Fibroblast of lung (primary cell): ENCODE measurements around the gene PAQR6.

ENCODE experiments used
- CTCF ChIP-seq, 2 donors: IDR thresholded peaks in 1 of 2; conservative IDR thresholded peaks in 1 of 2; 1 replicate in 1 of 2; 2 replicates in 1 of 2; pipeline ENCODE4 v1.5.1; 2011 to 2012; ENCODE audit warnings: low read length in 2 of 2, control low read depth in 1 of 2, inconsistent platforms in 1 of 2, low read depth in 1 of 2, mild to moderate bottlenecking in 1 of 2
- EZH2 ChIP-seq: IDR thresholded peaks from 2 replicates; pipeline ENCODE4 v1.5.1; 2012; ENCODE audit warnings: low read length, control low read depth, mild to moderate bottlenecking; ENCODE audit errors: missing control alignments

GRCh38 chr1:156212833-156213643 lies 34.8 kb downstream of the PAQR6 start, which contains the start of gene PMF1:
- TF ChIP-seq EZH2 (no peak), CTCF (conservative IDR thresholded peaks at IDR 0.05 in 1 of 2, IDR thresholded peaks at IDR 0.05 in 1 of 2; ENCODE audit: low read depth in 1 of 2, low read length in 2 of 2) (no peak)
